ENCODE data around the gene ATP13A2.

Gene ATP13A2

GRCh38 chr1:17011439-17012307 is at the start of gene ATP13A2:
TSS of gene ATP13A2 (minus strand) at chr1:17011928. CDS start at chr1:17011738, 190 bp downstream.
- H3K27ac ChIP-seq (ENCODE audit: low read depth, low read length): no peak within 1 kb of the TSS
- peaks cover 7% of the 10 kb centered on the region for H3K4me1 ChIP-seq (ENCODE audit: control insufficient read depth, insufficient read depth, low read length)
- no peaks in the 10 kb centered on the region for H3K27me3 ChIP-seq (ENCODE audit: control insufficient read depth, insufficient read depth, low read length)
- no peaks in the 10 kb centered on the region for H3K36me3 ChIP-seq (ENCODE audit: control insufficient read depth, insufficient read depth, low read length)
- peak within 1 kb of the TSS; percentile 61 for H3K4me3 ChIP-seq (ENCODE audit: low read length)
- H3K9ac ChIP-seq (ENCODE audit: low read length): peak within 1 kb of the TSS; percentile 38

GRCh38 chr1:17061486-17061885 is 49.8 kb upstream of the ATP13A2 start:
- H3K27ac ChIP-seq (ENCODE audit: low read depth, low read length): no peak overlapping the region
- H3K4me3 ChIP-seq (ENCODE audit: low read length): no peak overlapping the region
- no peaks in the 10 kb centered on the region for H3K27me3 ChIP-seq (ENCODE audit: control insufficient read depth, insufficient read depth, low read length)
- H3K4me1 ChIP-seq (ENCODE audit: control insufficient read depth, insufficient read depth, low read length): no peaks in the 10 kb centered on the region
- no peak overlapping the region for H3K9ac ChIP-seq (ENCODE audit: low read length)
- no peaks in the 10 kb centered on the region for H3K36me3 ChIP-seq (ENCODE audit: control insufficient read depth, insufficient read depth, low read length)

GRCh38 chr1:17060306-17060749 is 48.6 kb upstream of the ATP13A2 start:
- Histone ChIP-seq H3K27me3 (ENCODE audit: control insufficient read depth, insufficient read depth, low read length) (no peaks in the 10 kb centered on the region), H3K4me3 (ENCODE audit: low read length) (no peak overlapping the region), H3K27ac (ENCODE audit: low read depth, low read length) (no peak overlapping the region), H3K36me3 (ENCODE audit: control insufficient read depth, insufficient read depth, low read length) (no peaks in the 10 kb centered on the region), H3K9ac (ENCODE audit: low read length) (no peak overlapping the region), H3K4me1 (ENCODE audit: control insufficient read depth, insufficient read depth, low read length) (no peaks in the 10 kb centered on the region)

GRCh38 chr1:17059391-17060305 is 47.9 kb upstream of the ATP13A2 start:
- no peak overlapping the region for H3K27ac ChIP-seq (ENCODE audit: low read depth, low read length)
- H3K36me3 ChIP-seq (ENCODE audit: control insufficient read depth, insufficient read depth, low read length): no peaks in the 10 kb centered on the region
- H3K4me3 ChIP-seq (ENCODE audit: low read length): no peak overlapping the region
- H3K4me1 ChIP-seq (ENCODE audit: control insufficient read depth, insufficient read depth, low read length): no peaks in the 10 kb centered on the region
- H3K9ac ChIP-seq (ENCODE audit: low read length): no peak overlapping the region
- no peaks in the 10 kb centered on the region for H3K27me3 ChIP-seq (ENCODE audit: control insufficient read depth, insufficient read depth, low read length)

GRCh38 chr1:17056551-17056950 is 44.8 kb upstream of the ATP13A2 start:
- no peaks in the 10 kb centered on the region for H3K36me3 ChIP-seq (ENCODE audit: control insufficient read depth, insufficient read depth, low read length)
- no peak overlapping the region for H3K4me3 ChIP-seq (ENCODE audit: low read length)
- no peaks in the 10 kb centered on the region for H3K27me3 ChIP-seq (ENCODE audit: control insufficient read depth, insufficient read depth, low read length)
- H3K4me1 ChIP-seq (ENCODE audit: control insufficient read depth, insufficient read depth, low read length): peaks cover 5% of the 10 kb centered on the region
- H3K9ac ChIP-seq (ENCODE audit: low read length): no peak overlapping the region
- no peak overlapping the region for H3K27ac ChIP-seq (ENCODE audit: low read depth, low read length)

- Histone ChIP-seq H3K36me3 (ENCODE audit: control insufficient read depth, insufficient read depth, low read length) (no peaks in the 10 kb centered on the region), H3K4me3 (ENCODE audit: low read length) (no peak overlapping the region), H3K9ac (ENCODE audit: low read length) (no peak overlapping the region), H3K27ac (ENCODE audit: low read depth, low read length) (no peak overlapping the region), H3K4me1 (ENCODE audit: control insufficient read depth, insufficient read depth, low read length) (peaks cover 5% of the 10 kb centered on the region), H3K27me3 (ENCODE audit: control insufficient read depth, insufficient read depth, low read length) (no peaks in the 10 kb centered on the region)
These were observed 44.1 kb upstream of the ATP13A2 start for GRCh38 chr1:17055801-17056200.

GRCh38 chr1:17053685-17054410 is 42.1 kb upstream of the ATP13A2 start, which contains the start of gene SDHB:
TSS of gene SDHB (minus strand) at chr1:17054032. CDS start at chr1:17054019, 13 bp downstream.
- peak within 1 kb of the TSS; percentile 98 for H3K9ac ChIP-seq (ENCODE audit: low read length)
- peaks cover 5% of the 10 kb centered on the region for H3K4me1 ChIP-seq (ENCODE audit: control insufficient read depth, insufficient read depth, low read length)
- peak within 1 kb of the TSS; percentile 100 for H3K4me3 ChIP-seq (ENCODE audit: low read length)
- peak within 1 kb of the TSS; percentile 93 for H3K27ac ChIP-seq (ENCODE audit: low read depth, low read length)
- peaks cover 2% of the 10 kb centered on the region for H3K36me3 ChIP-seq (ENCODE audit: control insufficient read depth, insufficient read depth, low read length)
- H3K27me3 ChIP-seq (ENCODE audit: control insufficient read depth, insufficient read depth, low read length): no peaks in the 10 kb centered on the region

GRCh38 chr1:17053086-17053684 is 41.5 kb upstream of the ATP13A2 start:
- Histone ChIP-seq H3K4me3 (ENCODE audit: low read length) (peak overlapping the region; percentile 100), H3K4me1 (ENCODE audit: control insufficient read depth, insufficient read depth, low read length) (peaks cover 5% of the 10 kb centered on the region), H3K27ac (ENCODE audit: low read depth, low read length) (peak overlapping the region; percentile 93), H3K27me3 (ENCODE audit: control insufficient read depth, insufficient read depth, low read length) (no peaks in the 10 kb centered on the region), H3K9ac (ENCODE audit: low read length) (peak overlapping the region; percentile 98), H3K36me3 (ENCODE audit: control insufficient read depth, insufficient read depth, low read length) (peaks cover 2% of the 10 kb centered on the region)

GRCh38 chr1:17052641-17053040 is 40.9 kb upstream of the ATP13A2 start:
- peak overlapping the region; percentile 93 for H3K27ac ChIP-seq (ENCODE audit: low read depth, low read length)
- no peak overlapping the region for H3K9ac ChIP-seq (ENCODE audit: low read length)
- no peaks in the 10 kb centered on the region for H3K27me3 ChIP-seq (ENCODE audit: control insufficient read depth, insufficient read depth, low read length)
- H3K36me3 ChIP-seq (ENCODE audit: control insufficient read depth, insufficient read depth, low read length): peaks cover 4% of the 10 kb centered on the region
- peaks cover 5% of the 10 kb centered on the region for H3K4me1 ChIP-seq (ENCODE audit: control insufficient read depth, insufficient read depth, low read length)
- H3K4me3 ChIP-seq (ENCODE audit: low read length): peak overlapping the region; percentile 100

- no peak overlapping the region for H3K4me3 ChIP-seq (ENCODE audit: low read length)
- H3K4me1 ChIP-seq (ENCODE audit: control insufficient read depth, insufficient read depth, low read length): peaks cover 5% of the 10 kb centered on the region
- no peaks in the 10 kb centered on the region for H3K27me3 ChIP-seq (ENCODE audit: control insufficient read depth, insufficient read depth, low read length)
- H3K9ac ChIP-seq (ENCODE audit: low read length): no peak overlapping the region
- H3K36me3 ChIP-seq (ENCODE audit: control insufficient read depth, insufficient read depth, low read length): peaks cover 4% of the 10 kb centered on the region
- no peak overlapping the region for H3K27ac ChIP-seq (ENCODE audit: low read depth, low read length)
These were observed 40.3 kb upstream of the ATP13A2 start for GRCh38 chr1:17052038-17052437.

GRCh38 chr1:17047924-17048323 is 36.2 kb upstream of the ATP13A2 start:
- peaks cover 7% of the 10 kb centered on the region for H3K4me1 ChIP-seq (ENCODE audit: control insufficient read depth, insufficient read depth, low read length)
- no peaks in the 10 kb centered on the region for H3K27me3 ChIP-seq (ENCODE audit: control insufficient read depth, insufficient read depth, low read length)
- H3K9ac ChIP-seq (ENCODE audit: low read length): no peak overlapping the region
- no peak overlapping the region for H3K4me3 ChIP-seq (ENCODE audit: low read length)
- no peak overlapping the region for H3K27ac ChIP-seq (ENCODE audit: low read depth, low read length)
- peaks cover 18% of the 10 kb centered on the region for H3K36me3 ChIP-seq (ENCODE audit: control insufficient read depth, insufficient read depth, low read length)

Measured in rectal smooth muscle tissue (tissue), 1 donor.